ENCODE data around the gene SOX6. TPM values are rescaled to one million over a fixed set of nuclear protein-coding genes. Genes with fewer than 3 reads are reported as not detected.
A peak's percentile ranks its signal among the peaks of the same experiment; 100 is the strongest.

SOX6 gene
- total and polyA plus RNA-seq, 2 of the 13 experiments (the other 11 are each of a cell fraction or from before 2014, with no cell fraction given): 2.6 to 11.2 TPM

DNA sequence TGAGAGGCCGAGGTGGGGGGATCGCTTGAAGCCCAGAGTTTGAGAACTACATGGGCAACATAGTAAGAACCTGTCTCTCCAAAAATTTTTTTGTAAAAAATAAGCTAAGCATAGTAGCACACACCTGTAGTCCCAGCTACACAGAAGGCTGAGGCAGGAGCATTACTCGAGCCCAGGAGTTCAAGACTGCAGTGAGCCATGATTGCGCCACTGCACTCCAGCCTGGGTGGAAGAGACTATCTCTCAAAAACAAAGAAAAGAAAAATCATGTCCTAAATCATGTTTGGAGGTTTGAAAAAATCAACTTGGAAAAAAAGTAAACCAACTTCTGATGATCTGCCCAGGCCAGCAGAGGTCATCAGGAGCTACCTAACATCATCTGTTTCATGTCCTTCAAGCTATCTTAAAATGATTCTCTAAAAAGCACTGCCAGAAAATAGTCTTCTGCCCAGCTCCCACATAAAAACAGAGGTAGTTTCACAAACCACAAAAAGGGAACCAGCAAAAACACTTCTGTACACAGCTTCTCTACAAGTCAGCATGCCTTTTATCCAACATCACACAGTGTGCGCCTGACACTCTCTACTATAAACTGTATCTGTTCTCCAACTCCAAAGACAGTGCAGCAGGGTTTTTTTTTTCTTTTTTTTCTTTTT, 165.0 kb downstream of the SOX6 start:
- in situ Hi-C loops (cut with HindIII; ENCODE audit: extremely low pct_ligation_motif_present, low pct_unique_long_range_greater_than_20kb): no loop called here
- peak; percentile 60 for ATAC-seq
- TF ChIP-seq STAG1 (CRISPR knock-in tag; IDR thresholded peaks at IDR 0.05): peak; percentile 53
- no peak for TF ChIP-seq HNF4G (IDR thresholded peaks at IDR 0.05; ENCODE audit: borderline replicate concordance, low read depth, low read length)
- TF ChIP-seq HNF4G (CRISPR knock-in tag; IDR thresholded peaks at IDR 0.05; ENCODE audit: borderline replicate concordance, low read depth): no peak
- peak; percentile 36; the same call in 1 of the 2 replicates for TF ChIP-seq SMC3 (IDR thresholded peaks at IDR 0.05; ENCODE audit: low read length)
- TF ChIP-seq, protein P1, sequence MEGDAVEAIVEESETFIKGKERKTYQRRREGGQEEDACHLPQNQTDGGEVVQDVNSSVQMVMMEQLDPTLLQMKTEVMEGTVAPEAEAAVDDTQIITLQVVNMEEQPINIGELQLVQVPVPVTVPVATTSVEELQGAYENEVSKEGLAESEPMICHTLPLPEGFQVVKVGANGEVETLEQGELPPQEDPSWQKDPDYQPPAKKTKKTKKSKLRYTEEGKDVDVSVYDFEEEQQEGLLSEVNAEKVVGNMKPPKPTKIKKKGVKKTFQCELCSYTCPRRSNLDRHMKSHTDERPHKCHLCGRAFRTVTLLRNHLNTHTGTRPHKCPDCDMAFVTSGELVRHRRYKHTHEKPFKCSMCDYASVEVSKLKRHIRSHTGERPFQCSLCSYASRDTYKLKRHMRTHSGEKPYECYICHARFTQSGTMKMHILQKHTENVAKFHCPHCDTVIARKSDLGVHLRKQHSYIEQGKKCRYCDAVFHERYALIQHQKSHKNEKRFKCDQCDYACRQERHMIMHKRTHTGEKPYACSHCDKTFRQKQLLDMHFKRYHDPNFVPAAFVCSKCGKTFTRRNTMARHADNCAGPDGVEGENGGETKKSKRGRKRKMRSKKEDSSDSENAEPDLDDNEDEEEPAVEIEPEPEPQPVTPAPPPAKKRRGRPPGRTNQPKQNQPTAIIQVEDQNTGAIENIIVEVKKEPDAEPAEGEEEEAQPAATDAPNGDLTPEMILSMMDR (CRISPR knock-in tag; IDR thresholded peaks at IDR 0.05): peak; percentile 40
- TF ChIP-seq, protein P2, sequence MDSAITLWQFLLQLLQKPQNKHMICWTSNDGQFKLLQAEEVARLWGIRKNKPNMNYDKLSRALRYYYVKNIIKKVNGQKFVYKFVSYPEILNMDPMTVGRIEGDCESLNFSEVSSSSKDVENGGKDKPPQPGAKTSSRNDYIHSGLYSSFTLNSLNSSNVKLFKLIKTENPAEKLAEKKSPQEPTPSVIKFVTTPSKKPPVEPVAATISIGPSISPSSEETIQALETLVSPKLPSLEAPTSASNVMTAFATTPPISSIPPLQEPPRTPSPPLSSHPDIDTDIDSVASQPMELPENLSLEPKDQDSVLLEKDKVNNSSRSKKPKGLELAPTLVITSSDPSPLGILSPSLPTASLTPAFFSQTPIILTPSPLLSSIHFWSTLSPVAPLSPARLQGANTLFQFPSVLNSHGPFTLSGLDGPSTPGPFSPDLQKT (CRISPR knock-in tag; IDR thresholded peaks at IDR 0.05; ENCODE audit: borderline replicate concordance): no peak
- no peak for TF ChIP-seq ESRRA (CRISPR knock-in tag; IDR thresholded peaks at IDR 0.05; ENCODE audit: low read depth)
- TF ChIP-seq RFX3 (CRISPR knock-in tag; IDR thresholded peaks at IDR 0.05): no peak
- no peak for TF ChIP-seq THAP9 (CRISPR knock-in tag; IDR thresholded peaks at IDR 0.05; ENCODE audit: borderline replicate concordance)
- no peak for TF ChIP-seq ZFP82 (CRISPR knock-in tag; IDR thresholded peaks at IDR 0.05; ENCODE audit: borderline replicate concordance)
- POLR2A ChIA-PET: interaction anchor here (0.9 kb wide), 1 partner anchor 13 kb away, joined by 3 read pairs; no protein-coding TSS in a partner anchor
- H3K27ac ChIP-seq (ENCODE audit: extremely low read length, insufficient read depth, low read length): no peak overlapping the region
- H3K27me3 ChIP-seq (ENCODE audit: control insufficient read depth in 1 of 2, insufficient read depth in 2 of 2, low read length in 2 of 2): no peaks in the 10 kb centered on the region
- 61% methylated on average over 5 of the region's 5 CpGs for WGBS (ENCODE audit: low lambda C conversion rate)
- no peak overlapping the region for H3K4me3 ChIP-seq (replicated peaks in 1 of 3; ENCODE audit: insufficient read depth in 1 of 3, low read depth in 2 of 3, low read length in 3 of 3)
- H3K4me1 ChIP-seq (ENCODE audit: insufficient read depth, low read length): peaks cover 54% of the 10 kb centered on the region
- H4K20me1 ChIP-seq (ENCODE audit: insufficient read depth, low read length): no peaks in the 10 kb centered on the region
- H3K9ac ChIP-seq (ENCODE audit: insufficient read depth, low read depth, low read length): no peak overlapping the region
- intact Hi-C loops (cut with micrococcal nuclease; ENCODE audit: unreplicated experiment): no loop called here
- CTCF ChIA-PET (ENCODE audit: low intra/inter-chr PET ratio, low total read pairs): interaction anchor here (1.2 kb wide), 1 partner anchor 422 kb away, joined by 3 read pairs; no protein-coding TSS in a partner anchor
- H3K79me2 ChIP-seq (ENCODE audit: insufficient read depth, low read length): no peaks in the 10 kb centered on the region
- no peak for FAIRE-seq
- no peak overlapping the region for H3K4me2 ChIP-seq (ENCODE audit: low read depth, low read length)
- H3K36me3 ChIP-seq (replicated peaks in 1 of 2; ENCODE audit: control insufficient read depth in 1 of 2, insufficient read depth in 2 of 2, low read length in 2 of 2): no peaks in the 10 kb centered on the region
- no peak overlapping the region for H2AFZ ChIP-seq (ENCODE audit: low read length)
- no TSS peak for BruUV-seq (replicated peaks)
- DNase-seq (ENCODE audit: low spot score): peak; percentile 9
- no peaks in the 10 kb centered on the region for H3K9me3 ChIP-seq (ENCODE audit: low read length)
